Loucy (cell line): Measurements from ENCODE around the gene EDAR.

ENCODE experiments used
- EZH2phosphoT487 ChIP-seq: fragments of 200-600 bp; IDR thresholded peaks from 2 replicates; pipeline ENCODE4 v1.6.1; 2018; ENCODE audit warnings: antibody characterized with exemption, mild to moderate bottlenecking, moderate library complexity, borderline replicate concordance
- TF ChIP-seq, protein P1 (sequence below): fragments of 200-600 bp; sonication (generic); conservative IDR thresholded peaks from 2 replicates; pipeline ENCODE4 v1.5.1; 2014; ENCODE audit warnings: mild to moderate bottlenecking, antibody characterized with exemption, low read length

DNA sequence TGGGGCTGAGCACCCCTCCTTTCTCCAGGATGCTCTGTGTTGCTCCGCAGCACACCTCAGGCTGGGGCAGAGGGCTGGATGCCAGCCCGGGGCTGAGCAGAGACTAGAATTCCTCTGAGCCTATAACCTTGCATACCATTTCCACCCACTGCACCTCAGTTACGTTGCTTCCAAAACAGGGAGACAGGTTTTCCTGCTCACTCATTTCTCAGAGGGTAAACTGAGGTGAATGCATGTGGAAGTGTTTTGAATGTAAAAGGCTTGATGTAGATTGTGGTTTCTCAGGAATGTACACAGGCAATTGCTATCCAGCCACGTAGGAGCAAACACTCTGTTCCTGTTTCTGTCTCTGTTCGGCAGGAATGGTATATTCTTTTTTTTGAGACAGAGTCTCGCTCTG lies 45.3 kb downstream of the EDAR start:
- TF ChIP-seq, protein P1, sequence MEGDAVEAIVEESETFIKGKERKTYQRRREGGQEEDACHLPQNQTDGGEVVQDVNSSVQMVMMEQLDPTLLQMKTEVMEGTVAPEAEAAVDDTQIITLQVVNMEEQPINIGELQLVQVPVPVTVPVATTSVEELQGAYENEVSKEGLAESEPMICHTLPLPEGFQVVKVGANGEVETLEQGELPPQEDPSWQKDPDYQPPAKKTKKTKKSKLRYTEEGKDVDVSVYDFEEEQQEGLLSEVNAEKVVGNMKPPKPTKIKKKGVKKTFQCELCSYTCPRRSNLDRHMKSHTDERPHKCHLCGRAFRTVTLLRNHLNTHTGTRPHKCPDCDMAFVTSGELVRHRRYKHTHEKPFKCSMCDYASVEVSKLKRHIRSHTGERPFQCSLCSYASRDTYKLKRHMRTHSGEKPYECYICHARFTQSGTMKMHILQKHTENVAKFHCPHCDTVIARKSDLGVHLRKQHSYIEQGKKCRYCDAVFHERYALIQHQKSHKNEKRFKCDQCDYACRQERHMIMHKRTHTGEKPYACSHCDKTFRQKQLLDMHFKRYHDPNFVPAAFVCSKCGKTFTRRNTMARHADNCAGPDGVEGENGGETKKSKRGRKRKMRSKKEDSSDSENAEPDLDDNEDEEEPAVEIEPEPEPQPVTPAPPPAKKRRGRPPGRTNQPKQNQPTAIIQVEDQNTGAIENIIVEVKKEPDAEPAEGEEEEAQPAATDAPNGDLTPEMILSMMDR: no peak
- no peak for TF ChIP-seq EZH2phosphoT487
